ENCODE data around the gene ALG3. TPM values are rescaled to one million over a fixed set of nuclear protein-coding genes. Genes with fewer than 3 reads are reported as not detected.
A peak's percentile ranks its signal among the peaks of the same experiment; 100 is the strongest.

The ALG3 gene
- total and polyA plus RNA-seq, 9 of the 15 experiments (the other 6 are each of a cell fraction or from before 2014, with no cell fraction given) = 37.5 to 107 (median 80.1) TPM

DNA sequence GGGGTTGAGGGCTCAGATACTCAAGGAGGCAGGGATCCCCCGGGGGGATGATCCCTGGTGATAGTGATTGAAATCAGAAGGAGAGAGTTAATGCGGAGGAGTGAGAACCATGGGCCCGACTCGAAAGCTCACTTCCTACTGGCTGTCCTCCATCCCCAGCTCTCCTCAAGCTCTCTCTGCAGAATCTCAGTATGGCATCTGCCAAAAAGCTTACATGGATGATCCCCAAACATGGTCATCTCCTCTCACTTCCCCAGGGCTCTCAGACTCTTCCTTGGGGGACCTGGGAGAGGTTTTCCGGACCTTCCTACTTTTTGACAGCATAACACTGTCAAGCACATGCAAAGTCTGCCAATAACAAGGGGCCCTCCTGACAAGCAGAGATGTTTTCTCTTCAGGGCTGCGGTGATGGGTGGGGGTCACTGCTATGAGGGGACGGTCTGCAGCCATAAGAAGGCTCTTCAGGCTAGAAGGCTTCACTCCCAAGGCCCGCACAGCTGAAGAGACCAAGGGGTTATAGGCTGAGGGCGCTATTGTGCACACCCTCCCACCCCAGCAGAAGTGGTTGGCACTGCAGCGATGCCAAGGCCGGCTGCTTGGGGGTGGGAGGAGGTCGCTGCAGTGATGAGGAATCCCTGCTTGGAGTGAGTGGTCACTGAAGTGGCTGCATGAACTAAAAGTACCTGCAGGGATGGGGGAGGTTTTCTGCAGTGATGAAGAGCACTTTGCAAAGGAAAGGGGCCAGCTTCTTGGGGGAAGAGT, 20.2 kb downstream of the ALG3 start (continued):
- TF ChIP-seq, protein P1, sequence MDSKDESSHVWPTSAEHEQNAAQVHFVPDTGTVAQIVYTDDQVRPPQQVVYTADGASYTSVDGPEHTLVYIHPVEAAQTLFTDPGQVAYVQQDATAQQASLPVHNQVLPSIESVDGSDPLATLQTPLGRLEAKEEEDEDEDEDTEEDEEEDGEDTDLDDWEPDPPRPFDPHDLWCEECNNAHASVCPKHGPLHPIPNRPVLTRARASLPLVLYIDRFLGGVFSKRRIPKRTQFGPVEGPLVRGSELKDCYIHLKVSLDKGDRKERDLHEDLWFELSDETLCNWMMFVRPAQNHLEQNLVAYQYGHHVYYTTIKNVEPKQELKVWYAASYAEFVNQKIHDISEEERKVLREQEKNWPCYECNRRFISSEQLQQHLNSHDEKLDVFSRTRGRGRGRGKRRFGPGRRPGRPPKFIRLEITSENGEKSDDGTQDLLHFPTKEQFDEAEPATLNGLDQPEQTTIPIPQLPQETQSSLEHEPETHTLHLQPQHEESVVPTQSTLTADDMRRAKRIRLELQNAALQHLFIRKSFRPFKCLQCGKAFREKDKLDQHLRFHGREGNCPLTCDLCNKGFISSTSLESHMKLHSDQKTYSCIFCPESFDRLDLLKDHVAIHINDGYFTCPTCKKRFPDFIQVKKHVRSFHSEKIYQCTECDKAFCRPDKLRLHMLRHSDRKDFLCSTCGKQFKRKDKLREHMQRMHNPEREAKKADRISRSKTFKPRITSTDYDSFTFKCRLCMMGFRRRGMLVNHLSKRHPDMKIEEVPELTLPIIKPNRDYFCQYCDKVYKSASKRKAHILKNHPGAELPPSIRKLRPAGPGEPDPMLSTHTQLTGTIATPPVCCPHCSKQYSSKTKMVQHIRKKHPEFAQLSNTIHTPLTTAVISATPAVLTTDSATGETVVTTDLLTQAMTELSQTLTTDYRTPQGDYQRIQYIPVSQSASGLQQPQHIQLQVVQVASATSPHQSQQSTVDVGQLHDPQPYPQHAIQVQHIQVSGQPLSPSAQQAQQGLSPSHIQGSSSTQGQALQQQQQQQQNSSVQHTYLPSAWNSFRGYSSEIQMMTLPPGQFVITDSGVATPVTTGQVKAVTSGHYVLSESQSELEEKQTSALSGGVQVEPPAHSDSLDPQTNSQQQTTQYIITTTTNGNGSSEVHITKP (IDR thresholded peaks at IDR 0.05; ENCODE audit: partially characterized antibody) = no peak

DNA sequence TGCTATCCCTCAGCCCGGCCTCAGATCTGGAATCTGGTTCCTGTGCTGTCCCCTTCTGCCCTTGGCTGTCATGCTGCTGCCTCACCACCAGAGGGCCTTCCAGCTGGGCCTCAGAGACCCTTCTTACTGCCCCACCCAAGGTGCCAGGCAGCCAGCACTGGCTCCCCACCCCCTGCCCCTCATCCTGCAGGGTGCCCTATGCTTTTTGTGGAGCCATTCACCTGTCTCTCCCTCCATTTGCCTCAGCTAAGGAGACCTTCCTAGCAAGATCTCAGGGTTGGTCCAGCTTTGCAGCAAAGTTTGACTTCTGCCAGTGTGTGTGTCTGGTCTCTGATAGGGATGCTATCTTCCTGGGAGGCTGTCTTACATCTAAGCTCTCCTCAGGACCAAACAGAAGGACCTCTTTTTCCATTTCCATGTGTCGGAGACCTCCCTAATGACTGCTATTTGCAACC, 21.3 kb downstream of the ALG3 start:
- DNase-seq (ENCODE audit: extremely low read depth in 1 of 4, low spot score in 3 of 4) (peak; percentile 59 to 80 (median 79)), FAIRE-seq (peak; percentile 69), ATAC-seq (peak; percentile 84)
- Histone ChIP-seq H3K4me1 (replicated peaks in 1 of 2; ENCODE audit: control insufficient read depth in 2 of 2, insufficient read depth in 2 of 2, low read length in 2 of 2) (peaks cover 0 to 26% of the 10 kb centered on the region in 2 experiments; a peak in 3 of 5 replicates), H3K4me3 (no peak overlapping the region), H2AFZ (ENCODE audit: low read depth, low read length) (no peak overlapping the region), H4K20me1 (replicated peaks; ENCODE audit: control insufficient read depth, insufficient read depth, low read length) (peaks cover 13% of the 10 kb centered on the region), H3K9ac (ENCODE audit: insufficient read depth in 1 of 2, low read depth in 2 of 2, low read length in 2 of 2) (no peak overlapping the region), H3K9me1 (ENCODE audit: control insufficient read depth, insufficient read depth, low read length) (no peaks in the 10 kb centered on the region), H3K36me3 (ENCODE audit: control insufficient read depth, insufficient read depth, low read length) (no peaks in the 10 kb centered on the region), H3K27me3 (ENCODE audit: control insufficient read depth in 2 of 2, insufficient read depth in 2 of 2, low read length in 2 of 2) (peaks cover 41 to 67% of the 10 kb centered on the region in 2 experiments), H3K4me2 (ENCODE audit: insufficient read depth, low read length) (no peak overlapping the region), H3K79me2 (ENCODE audit: control insufficient read depth, insufficient read depth, low read length) (no peaks in the 10 kb centered on the region), H3K9me3 (replicated peaks; ENCODE audit: control insufficient read depth, insufficient read depth, low read depth, low read length) (no peaks in the 10 kb centered on the region), H3K27ac (ENCODE audit: extremely low read depth, low read depth, low read length) (no peak overlapping the region)
- intact Hi-C loops (cut with micrococcal nuclease) (loop anchor here (1.0 kb wide), 1 partner anchor 57 kb away; no protein-coding TSS in a partner anchor), in situ Hi-C loops (cut with MboI) (no loop called here)
- ChIA-PET POLR2A (interaction anchor here (0.6 to 2.9 kb wide), 15 partner anchors 10 to 335 kb away, joined by 3 to 11 read pairs (median 3); partner anchors contain the start of gene EEF1AKMT4), CTCF (ENCODE audit: low intra/inter-chr PET ratio) (interaction anchor here (0.6 kb wide), 1 partner anchor 332 kb away, joined by 4 read pairs; no protein-coding TSS in a partner anchor)
- no TSS peak for BruUV-seq (replicated peaks)
- WGBS (ENCODE audit: insufficient coverage, low coverage, missing lambda C conversion rate) = 0% methylated on average over 2 of the region's 2 CpGs
- TF ChIP-seq PCBP1 (IDR thresholded peaks at IDR 0.05; ENCODE audit: low read depth, low read length, poor library complexity, severe bottlenecking) (no peak), CREM (IDR thresholded peaks at IDR 0.05; ENCODE audit: low read depth) (peak; percentile 15; the same call in 1 of the 2 replicates), MAZ (CRISPR knock-in tag; conservative IDR thresholded peaks at IDR 0.05 in 1 of 2, IDR thresholded peaks at IDR 0.05 in 1 of 2) (0 out of 4 replicates have a peak, but pooled peaks of 1 of the 2 experiments have one; percentile 25), SMC3 (conservative IDR thresholded peaks at IDR 0.05; ENCODE audit: insufficient read depth, low read depth, low read length) (peak; percentile 66), NFIX (CRISPR knock-in tag; IDR thresholded peaks at IDR 0.05; ENCODE audit: low read depth) (no peak), NCOA2 (IDR thresholded peaks at IDR 0.05; ENCODE audit: partially characterized antibody in 2 of 2) (no peak), EHMT2 (IDR thresholded peaks at IDR 0.05) (no peak), ZBTB7A (IDR thresholded peaks at IDR 0.05; ENCODE audit: borderline replicate concordance, control insufficient read depth, low read depth, low read length) (peak; percentile 68), RAD21 (CRISPR knock-in tag; conservative IDR thresholded peaks at IDR 0.05 in 1 of 2, IDR thresholded peaks at IDR 0.05 in 1 of 2) (peak; percentile 32 to 56; a peak in 3 of 4 replicates), CTBP1 (IDR thresholded peaks at IDR 0.05; ENCODE audit: borderline replicate concordance) (peak; percentile 51; the same call in 1 of the 2 replicates)
- TF ChIP-seq, protein P2, sequence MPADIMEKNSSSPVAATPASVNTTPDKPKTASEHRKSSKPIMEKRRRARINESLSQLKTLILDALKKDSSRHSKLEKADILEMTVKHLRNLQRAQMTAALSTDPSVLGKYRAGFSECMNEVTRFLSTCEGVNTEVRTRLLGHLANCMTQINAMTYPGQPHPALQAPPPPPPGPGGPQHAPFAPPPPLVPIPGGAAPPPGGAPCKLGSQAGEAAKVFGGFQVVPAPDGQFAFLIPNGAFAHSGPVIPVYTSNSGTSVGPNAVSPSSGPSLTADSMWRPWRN (IDR thresholded peaks at IDR 0.05; ENCODE audit: low read depth) = no peak
- TF ChIP-seq, protein P3, sequence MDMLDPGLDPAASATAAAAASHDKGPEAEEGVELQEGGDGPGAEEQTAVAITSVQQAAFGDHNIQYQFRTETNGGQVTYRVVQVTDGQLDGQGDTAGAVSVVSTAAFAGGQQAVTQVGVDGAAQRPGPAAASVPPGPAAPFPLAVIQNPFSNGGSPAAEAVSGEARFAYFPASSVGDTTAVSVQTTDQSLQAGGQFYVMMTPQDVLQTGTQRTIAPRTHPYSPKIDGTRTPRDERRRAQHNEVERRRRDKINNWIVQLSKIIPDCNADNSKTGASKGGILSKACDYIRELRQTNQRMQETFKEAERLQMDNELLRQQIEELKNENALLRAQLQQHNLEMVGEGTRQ (CRISPR knock-in tag; IDR thresholded peaks at IDR 0.05) = no peak

Measured in K562 (cell line).